Fibroblast of upper back skin (primary cell): Measurements from ENCODE around the gene OSBPL6.

Source experiments
- DNase-seq: peaks from one replicate; pipeline ENCODE4 v3.0.0-alpha.2; 2013

Gene OSBPL6

DNA sequence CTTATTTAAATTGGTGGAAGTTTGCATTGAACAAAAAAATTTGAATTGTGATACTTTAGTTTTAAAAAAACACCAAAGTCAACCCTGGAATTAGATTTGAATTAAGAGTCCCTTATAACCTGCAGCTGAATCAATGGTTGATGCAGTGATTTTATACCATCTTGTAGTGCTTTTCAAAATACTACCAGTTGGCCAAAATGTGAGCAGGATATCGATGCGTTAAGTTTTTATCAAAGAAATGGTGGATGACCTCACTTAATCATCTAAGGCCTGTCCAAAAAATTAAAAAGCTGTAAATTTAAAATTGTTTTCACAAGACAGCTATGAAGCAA lies 48.2 kb downstream of the OSBPL6 start:
- DNase-seq = no peak

- no peak for DNase-seq
These were observed 49.6 kb downstream of the OSBPL6 start for GRCh38 chr2:178243961-178244360.

DNA sequence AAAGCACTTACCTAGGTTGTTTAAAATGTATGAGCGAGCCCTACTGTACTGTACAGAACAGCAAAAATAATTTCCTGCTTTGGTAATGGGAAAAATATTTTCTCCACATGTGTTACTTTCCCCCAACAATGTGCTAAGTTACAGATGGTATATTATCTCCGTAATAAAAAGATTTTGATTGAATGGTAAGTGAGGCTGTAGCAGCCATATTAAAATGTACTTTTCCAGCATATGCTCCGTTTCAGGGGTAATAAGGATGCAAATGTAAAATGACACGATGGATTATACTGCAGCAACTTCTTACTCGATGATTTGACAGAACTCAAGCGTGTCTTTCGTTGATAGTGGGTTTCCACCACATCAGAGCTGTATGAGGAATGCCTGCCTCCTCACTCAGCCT lies 50.5 kb downstream of the OSBPL6 start:
- peak; percentile 46 for DNase-seq

DNA sequence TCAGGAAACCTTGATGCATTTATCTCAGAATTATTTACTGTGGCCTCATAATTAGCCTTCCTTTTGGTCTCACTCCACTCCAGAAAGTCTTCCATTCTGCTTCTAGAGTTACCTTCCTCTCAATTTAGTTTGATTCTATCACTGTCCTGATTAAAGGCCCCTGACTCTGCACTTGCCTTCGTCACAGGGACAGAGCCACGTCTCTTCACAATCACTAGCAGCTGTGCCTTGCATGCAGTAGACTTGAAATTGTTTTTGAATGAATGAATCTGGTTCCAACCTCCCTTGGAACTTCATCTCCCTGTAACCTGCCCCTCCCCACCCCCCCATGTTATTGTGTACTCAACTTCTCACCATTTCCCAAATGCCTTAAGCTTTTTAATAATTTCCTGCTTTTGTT lies 52.4 kb downstream of the OSBPL6 start:
- DNase-seq = no peak

DNA sequence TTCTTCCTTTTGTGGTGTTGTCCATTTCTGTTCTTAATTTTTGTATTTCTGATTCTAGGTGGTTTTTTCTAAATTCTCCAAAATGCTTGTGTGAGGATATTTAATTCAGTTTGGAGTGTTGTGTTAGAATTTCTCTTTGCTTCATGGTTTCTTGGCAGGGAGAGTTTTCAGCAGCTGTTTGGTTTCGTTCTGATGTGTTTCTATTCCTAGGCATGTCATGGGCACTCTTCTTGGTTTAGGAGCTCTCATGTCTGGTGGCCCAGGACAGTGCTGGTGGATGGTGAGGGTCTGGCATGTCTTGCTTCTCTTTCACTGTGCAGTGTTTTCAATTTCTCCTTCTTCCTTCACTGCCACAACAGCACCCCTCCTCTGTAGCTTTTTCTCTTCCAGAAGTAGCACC lies 52.9 kb downstream of the OSBPL6 start:
- DNase-seq = no peak

- no peak for DNase-seq
These were observed 56.1 kb downstream of the OSBPL6 start for GRCh38 chr2:178250429-178250828.

DNA sequence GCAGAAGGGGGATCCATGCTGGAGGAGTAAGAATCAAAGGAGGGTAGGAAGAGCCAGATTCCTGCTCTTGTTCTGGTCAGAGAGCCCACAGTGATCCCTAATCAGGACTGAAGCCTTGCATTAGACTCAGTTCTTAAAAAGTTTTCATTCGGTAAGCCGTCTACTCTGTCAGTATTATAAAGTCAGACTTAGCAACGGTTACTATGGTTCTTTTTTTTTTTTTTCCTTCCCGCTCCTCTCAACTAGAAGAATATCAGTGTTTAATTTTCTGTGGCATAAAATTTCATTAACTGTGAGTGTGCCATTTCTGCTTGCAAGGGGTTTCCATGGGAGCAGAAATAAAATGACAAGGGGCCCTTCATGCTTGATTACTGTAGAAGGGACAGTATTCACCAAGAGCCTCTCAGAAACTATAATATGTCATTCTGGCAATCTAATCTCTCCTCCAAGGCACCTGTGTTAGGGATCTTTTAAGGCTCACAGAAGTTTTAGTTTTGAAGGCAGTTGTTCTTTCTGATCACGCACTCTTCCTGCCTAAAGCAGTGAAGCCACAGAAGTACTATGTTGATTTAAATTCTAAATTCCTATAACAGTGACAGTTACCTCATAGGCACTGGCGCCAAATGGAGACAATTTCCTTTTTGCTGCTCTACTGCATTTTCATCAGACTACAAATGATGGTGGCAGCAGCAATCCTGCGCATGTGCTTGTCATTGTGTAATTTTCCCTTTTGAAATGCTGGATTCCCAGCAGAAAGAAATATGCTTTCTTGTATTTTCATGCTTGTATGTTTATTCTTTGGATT lies 57.0 kb downstream of the OSBPL6 start:
- DNase-seq = no peak

DNA sequence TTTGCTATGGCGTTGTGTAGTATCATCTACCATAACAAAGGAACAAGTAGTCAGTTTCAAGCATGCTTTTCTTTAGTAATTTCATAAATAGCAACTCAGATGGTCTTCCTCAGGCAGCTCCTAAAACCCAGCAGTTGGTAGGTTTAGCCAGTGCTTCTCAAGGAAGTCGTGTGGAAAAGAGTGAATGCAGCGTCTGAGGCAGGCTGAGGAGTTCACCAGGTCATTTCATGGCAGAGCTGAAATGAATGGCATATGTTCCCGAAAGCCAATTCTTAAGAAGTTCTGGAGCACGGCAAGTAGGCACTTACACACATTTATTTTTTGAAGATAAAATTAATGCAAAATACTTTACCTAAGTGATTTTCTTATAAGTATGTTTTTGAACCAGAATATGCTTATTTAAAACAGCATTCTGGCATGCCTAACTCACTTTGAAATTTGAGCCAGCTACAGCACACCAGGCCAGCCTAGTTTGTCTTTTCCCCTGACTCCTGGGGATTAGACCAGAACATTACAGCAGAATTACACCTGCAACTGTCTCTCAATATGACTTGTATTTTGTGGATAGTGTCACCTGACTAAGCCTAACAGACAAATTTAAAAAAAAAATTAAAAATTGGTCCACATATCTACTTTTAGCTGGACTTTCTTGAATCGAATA lies 62.2 kb downstream of the OSBPL6 start:
- DNase-seq = no peak

DNA sequence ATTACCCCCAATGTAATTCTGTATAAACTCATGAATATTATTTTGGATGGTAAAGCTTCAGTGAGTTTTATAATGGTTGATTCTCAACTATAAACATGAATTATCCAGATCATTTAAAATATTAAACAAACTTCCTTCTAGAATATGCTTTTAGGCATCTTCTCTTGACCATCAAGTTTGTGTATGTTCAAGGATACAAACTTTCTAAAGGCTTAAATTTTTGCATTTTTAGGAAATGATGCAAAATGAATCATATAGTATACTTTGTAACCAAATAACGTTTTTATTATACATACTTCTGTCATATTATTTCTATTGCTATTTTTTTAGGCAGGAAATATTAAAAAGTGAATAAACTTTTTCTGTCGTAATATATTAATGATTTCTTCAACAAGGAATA lies 62.8 kb downstream of the OSBPL6 start:
- DNase-seq = no peak

DNA sequence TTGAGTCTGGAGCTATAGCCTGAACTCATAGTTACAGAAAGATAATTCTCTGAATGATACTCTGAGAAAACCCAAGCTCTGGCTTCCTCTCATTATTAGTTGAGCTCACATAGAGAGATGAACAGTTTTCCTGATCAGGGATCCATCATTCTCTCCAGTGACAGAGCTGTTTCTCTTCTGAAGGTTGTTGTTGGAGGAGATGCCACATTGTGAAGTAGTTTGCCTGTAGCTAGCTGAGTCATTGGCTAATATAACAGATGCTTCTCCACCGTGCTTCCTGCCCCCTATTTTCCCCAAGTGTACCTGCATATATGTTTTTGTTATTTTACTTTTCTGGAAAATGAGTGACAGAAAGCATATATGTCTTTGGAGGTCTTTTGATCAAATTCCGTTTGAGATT lies 64.6 kb downstream of the OSBPL6 start:
- peak; percentile 32 for DNase-seq

DNA sequence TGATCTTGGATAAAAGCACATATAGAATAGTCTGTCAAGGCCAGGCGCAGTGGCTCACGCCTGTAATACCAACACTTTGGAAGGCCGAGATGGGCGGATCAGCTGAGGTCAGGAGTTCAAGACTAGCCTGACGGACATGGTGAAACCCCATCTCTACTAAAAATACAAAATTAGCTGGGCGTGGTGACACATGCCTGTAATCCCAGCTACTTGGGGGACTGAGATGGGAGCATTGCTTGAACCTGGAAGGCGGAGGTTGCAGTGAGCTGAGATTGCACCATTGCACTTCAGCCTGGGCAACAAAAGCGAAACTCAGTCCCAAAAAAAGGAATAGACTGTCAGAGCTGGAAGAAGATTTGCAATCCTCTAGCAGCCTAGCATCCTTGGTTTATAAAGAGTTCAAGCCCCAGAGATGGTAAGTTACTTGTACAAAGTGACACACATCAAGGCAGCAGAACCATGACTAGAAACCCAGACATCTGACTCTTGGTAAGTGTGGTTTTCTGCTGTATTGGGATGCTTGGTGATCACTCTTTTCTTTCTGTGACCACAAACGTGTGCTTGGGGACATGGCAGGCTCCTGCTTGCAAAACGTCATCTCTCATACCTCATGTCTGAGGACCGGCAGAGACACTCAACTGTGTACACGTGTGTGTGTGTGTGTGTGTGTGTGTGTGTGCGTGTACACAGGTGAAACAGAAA lies 69.0 kb downstream of the OSBPL6 start:
- DNase-seq = no peak

- DNase-seq = no peak
These were observed 69.9 kb downstream of the OSBPL6 start for GRCh38 chr2:178264211-178264610.

DNA sequence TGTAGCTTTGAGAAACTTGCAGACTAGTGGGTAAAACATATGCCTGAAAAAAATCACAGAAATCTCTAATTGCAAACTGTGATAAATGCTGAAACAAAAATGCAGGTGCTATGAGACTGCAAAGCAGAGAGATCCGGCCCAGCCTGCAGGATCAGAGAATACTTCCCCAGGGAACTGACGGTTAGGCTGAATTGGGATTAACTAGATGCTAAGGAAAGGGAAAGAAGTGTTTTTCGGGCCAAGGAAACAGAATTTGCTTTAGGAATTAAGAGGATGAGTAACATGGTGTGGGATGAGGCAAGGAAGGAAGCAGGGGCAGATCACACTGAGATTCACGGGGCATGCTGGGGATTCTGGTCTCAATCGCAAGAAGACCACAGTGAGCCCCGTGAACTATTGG lies 71.5 kb downstream of the OSBPL6 start:
- no peak for DNase-seq

DNA sequence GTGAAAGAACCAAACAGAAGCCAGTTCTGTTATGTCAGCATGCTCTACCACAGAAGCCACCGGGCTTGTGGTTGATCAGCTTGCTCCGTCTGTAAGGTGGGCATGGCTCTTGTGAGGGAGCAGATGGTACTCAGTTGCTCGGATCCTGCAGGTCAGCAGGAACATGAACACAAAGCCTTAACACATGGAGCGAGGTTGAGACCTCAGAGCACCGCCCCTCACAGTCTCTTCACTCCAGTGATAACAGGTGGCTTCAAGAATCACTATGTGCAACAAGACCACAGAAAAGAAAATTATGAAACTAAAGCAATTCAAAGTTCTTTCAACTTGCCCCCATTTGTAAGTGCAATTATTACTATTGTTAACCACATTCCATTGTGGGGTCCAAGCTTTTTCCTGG lies 72.1 kb downstream of the OSBPL6 start:
- DNase-seq = no peak

GRCh38 chr2:178267660-178268059 lies 73.3 kb downstream of the OSBPL6 start:
- no peak for DNase-seq

DNA sequence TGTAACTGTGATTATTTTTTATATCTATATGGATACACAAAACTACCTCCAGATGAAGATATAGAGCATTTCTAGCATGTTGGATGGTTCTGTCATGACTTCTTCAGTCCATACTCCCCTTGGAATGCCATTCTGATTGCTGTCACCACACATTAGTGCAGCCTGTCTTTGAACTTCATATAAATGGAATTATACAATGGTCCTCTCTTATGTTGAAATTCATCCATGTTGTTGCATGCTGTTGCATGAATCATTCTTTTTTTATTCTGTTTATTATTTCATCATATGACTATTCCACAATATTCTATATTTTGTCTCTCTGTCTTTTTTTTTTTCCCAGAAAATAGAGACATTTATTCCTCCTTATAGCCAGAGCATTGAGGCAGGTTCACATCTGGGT lies 74.1 kb downstream of the OSBPL6 start:
- DNase-seq = peak; percentile 46

- no peak for DNase-seq
These were observed 75.3 kb downstream of the OSBPL6 start for GRCh38 chr2:178269438-178270224.

DNA sequence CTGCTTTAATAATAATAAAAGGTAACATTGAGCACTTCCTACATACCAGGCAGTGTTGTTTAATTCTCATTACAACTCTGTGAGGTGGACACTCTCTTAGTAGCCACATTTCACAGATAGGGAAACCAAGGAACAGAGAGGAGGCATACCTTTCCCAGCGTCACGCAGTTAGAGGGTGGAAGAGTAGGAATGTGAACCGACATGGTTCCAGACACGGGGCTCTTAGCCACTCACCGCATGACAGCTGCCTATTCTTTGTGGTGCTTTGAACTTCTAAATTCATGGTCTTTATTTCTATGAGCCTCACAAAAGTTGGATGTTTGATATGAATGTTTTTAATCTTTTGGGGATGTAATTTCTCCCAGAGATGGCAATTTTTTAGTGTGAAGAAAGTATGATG lies 76.0 kb downstream of the OSBPL6 start:
- DNase-seq = no peak

- no peak for DNase-seq
These were observed 76.8 kb downstream of the OSBPL6 start for GRCh38 chr2:178271094-178271493.

- DNase-seq = peak; percentile 55
These were observed 77.5 kb downstream of the OSBPL6 start for GRCh38 chr2:178271629-178272333.

DNA sequence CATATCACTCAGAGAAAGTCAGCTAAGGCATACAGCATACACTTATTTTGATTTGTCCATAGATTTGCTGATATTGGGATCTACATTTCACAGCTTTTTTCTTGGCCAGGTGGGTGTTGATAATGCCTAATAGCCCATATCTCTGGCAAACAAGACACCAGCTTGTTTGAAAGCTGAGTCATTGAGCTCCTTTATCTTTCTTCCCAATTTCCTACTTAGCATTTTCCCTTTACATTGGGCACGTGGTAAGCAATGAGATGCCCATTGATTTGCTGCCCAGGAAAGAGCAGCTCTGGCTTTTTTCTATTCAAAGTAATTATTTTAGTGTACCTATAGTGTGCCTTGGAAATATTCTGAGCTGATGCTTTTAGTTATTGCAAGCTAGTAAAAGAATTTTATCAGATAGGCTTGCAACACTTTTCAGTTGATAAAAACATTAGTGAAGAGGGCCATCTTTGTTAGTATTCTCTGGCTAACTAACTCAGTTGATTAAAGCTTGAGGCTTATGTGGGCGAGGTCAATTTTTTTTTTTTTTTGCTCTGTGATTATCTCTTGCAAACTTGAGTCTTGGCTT lies 79.6 kb downstream of the OSBPL6 start:
- no peak for DNase-seq

- no peak for DNase-seq
These were observed 81.3 kb downstream of the OSBPL6 start for GRCh38 chr2:178275600-178275999.
